Type B pancreatic cell (in vitro differentiated cells): ENCODE data around the gene STAT1. TPM values are rescaled to one million over a fixed set of nuclear protein-coding genes. Genes with fewer than 3 reads are reported as not detected.

ENCODE experiments used
- DNase-seq: peaks from one replicate; pipeline ENCODE4 v3.0.0; 2021; ENCODE audit warnings: mixed read lengths; ENCODE audit not compliant: unreplicated experiment; ENCODE audit errors: extremely low spot score
- H3K27ac Mint-ChIP-seq: 2 replicates; pipeline ENCODE4 v1.8.0; 2021; ENCODE audit warnings: mild to moderate bottlenecking, mixed read lengths
- H3K27me3 Mint-ChIP-seq: 2 replicates; pipeline ENCODE4 v1.8.0; 2021; ENCODE audit warnings: mixed read lengths
- H3K36me3 Mint-ChIP-seq: 2 replicates; pipeline ENCODE4 v1.8.0; 2021; ENCODE audit warnings: mixed read lengths
- H3K4me1 Mint-ChIP-seq: one replicate; pipeline ENCODE4 v1.8.0; 2021; ENCODE audit warnings: mixed read lengths; ENCODE audit not compliant: unreplicated experiment
- H3K4me3 Mint-ChIP-seq: 2 replicates; pipeline ENCODE4 v1.8.0; 2021; ENCODE audit warnings: mild to moderate bottlenecking, mixed read lengths
- H3K9me3 Mint-ChIP-seq: 2 replicates; pipeline ENCODE4 v1.8.0; 2021; ENCODE audit warnings: mixed read lengths
- total RNA-seq: library from RNA; stranded (reverse); gene quantifications from 2 replicates; pipeline ENCODE4 v1.2.1, GENCODE V29; 2021; ENCODE audit warnings: low replicate concordance
- TF ChIP-seq, protein P1 (sequence below): fragments of 200-600 bp; sonication (generic); conservative IDR thresholded peaks from 2 replicates; pipeline ENCODE4 v1.5.0; 2021; ENCODE audit warnings: antibody characterized with exemption, mild to moderate bottlenecking

Gene STAT1
- total RNA-seq, 1 donor from 2014 or later = 52.8 TPM

DNA sequence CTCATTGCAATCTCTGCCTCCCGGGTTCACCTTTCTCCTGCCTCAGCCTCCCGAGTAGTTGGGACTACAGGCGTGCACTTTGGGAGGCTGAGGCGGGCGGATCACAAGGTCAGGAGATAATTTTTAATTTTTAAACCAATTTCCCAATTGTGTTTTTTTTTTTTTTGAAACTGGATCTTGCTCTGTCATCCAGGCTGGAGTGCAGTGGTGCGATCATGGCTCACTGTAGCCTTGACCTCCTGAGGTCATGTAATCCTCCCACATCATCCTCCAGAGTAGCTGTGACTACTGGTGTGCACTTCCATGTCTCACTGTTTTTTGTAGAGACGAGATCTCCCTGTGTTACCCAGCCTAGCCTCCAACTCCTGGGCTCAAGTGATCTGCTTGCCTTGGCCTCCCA, 84.1 kb downstream of the STAT1 start:
- DNase-seq = no peak
- Mint-ChIP-seq H3K27ac (no peak overlapping the region), H3K4me3 (no peak overlapping the region), H3K9me3 (no peaks in the 10 kb centered on the region), H3K36me3 (peaks cover 23% of the 10 kb centered on the region), H3K27me3 (no peaks in the 10 kb centered on the region), H3K4me1 (no peaks in the 10 kb centered on the region)
- TF ChIP-seq, protein P1, sequence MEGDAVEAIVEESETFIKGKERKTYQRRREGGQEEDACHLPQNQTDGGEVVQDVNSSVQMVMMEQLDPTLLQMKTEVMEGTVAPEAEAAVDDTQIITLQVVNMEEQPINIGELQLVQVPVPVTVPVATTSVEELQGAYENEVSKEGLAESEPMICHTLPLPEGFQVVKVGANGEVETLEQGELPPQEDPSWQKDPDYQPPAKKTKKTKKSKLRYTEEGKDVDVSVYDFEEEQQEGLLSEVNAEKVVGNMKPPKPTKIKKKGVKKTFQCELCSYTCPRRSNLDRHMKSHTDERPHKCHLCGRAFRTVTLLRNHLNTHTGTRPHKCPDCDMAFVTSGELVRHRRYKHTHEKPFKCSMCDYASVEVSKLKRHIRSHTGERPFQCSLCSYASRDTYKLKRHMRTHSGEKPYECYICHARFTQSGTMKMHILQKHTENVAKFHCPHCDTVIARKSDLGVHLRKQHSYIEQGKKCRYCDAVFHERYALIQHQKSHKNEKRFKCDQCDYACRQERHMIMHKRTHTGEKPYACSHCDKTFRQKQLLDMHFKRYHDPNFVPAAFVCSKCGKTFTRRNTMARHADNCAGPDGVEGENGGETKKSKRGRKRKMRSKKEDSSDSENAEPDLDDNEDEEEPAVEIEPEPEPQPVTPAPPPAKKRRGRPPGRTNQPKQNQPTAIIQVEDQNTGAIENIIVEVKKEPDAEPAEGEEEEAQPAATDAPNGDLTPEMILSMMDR = no peak

DNA sequence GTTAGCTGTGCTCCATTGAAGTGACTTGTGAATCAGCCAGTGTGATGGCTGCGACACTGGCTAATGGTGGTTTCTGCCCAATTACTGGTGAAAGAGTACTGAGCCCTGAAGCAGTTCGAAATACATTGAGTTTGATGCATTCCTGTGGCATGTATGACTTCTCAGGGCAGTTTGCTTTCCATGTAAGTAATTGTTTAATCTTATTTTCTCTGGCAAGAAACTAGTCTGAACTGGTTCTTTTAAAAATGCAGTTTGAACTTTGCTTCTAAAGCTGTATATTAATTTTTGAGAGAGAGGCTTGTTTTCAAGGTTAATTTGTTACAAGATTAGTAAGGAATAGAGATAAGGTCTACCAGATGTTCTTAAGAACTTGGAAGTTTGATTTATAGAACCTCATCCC, 86.7 kb downstream of the STAT1 start:
- Mint-ChIP-seq H3K27ac (peak overlapping the region; percentile 68), H3K36me3 (peaks cover 37% of the 10 kb centered on the region), H3K27me3 (no peaks in the 10 kb centered on the region), H3K9me3 (no peaks in the 10 kb centered on the region), H3K4me3 (no peak overlapping the region), H3K4me1 (no peaks in the 10 kb centered on the region)
- DNase-seq = no peak
- TF ChIP-seq, protein P1 = no peak

DNA sequence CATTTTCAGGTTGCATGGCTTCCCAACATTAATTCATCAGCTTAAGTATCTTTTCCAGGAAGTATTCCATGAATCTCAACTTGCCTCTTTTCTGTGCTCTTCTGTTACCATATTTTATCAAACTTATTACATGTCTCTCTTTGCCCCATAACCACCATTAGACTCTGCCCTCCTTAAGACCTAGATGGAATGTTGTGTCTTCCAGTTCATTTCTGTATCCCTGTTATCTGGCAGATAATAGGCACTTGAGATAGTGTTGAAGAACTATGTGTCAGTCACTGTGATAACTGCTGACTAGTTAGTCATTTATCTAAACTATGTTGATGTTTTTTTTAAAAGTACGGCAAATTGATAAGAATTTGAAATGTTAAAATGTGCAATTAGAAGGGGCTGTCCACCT, 91.6 kb downstream of the STAT1 start:
- H3K27ac Mint-ChIP-seq = no peak overlapping the region
- peaks cover 39% of the 10 kb centered on the region for H3K36me3 Mint-ChIP-seq
- TF ChIP-seq, protein P1 = no peak
- DNase-seq = no peak
- H3K27me3 Mint-ChIP-seq = no peaks in the 10 kb centered on the region
- H3K4me1 Mint-ChIP-seq = no peaks in the 10 kb centered on the region
- H3K9me3 Mint-ChIP-seq = no peaks in the 10 kb centered on the region
- H3K4me3 Mint-ChIP-seq = no peak overlapping the region

DNA sequence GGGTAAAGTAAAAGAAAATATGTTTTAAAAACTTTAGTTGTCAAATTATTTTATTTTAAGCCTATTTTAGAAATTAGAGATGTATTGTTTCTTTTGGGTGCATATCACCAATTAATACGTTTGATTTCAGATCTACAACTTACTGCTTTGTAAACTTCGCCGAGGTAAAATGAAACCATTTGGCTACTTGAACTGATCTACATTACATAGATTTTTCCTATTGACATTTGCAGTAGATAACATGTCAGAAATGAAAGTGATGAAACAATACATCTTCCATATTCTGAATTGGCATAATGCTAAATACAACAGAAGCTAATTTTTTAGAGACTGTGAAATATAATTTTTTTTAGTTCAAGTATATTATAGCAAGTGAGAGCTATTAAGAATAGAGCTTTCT, 93.9 kb downstream of the STAT1 start:
- no peak overlapping the region for H3K27ac Mint-ChIP-seq
- DNase-seq = no peak
- no peaks in the 10 kb centered on the region for H3K4me1 Mint-ChIP-seq
- no peaks in the 10 kb centered on the region for H3K9me3 Mint-ChIP-seq
- no peak overlapping the region for H3K4me3 Mint-ChIP-seq
- TF ChIP-seq, protein P1 = no peak
- H3K27me3 Mint-ChIP-seq = no peaks in the 10 kb centered on the region
- H3K36me3 Mint-ChIP-seq = peaks cover 46% of the 10 kb centered on the region

Other genes with a start within 250 kb of the STAT1 start
- 160 and 211 TPM in 2 replicates for gene GLS, start 133.3 kb downstream of the STAT1 start, total RNA-seq
- 2.1 TPM in 2 replicates for gene STAT4, start 136.8 kb upstream of the STAT1 start, total RNA-seq
- 46.7 and 67.7 TPM in 2 replicates for gene MYO1B, start 231.2 kb upstream of the STAT1 start, total RNA-seq